GM18526 (cell line): Measurements from ENCODE around the gene AP4E1.

Experiments
- POLR2A ChIP-seq: IDR thresholded peaks from 3 replicates; pipeline ENCODE4 v1.6.1; 2011; ENCODE audit not compliant: insufficient read length; ENCODE audit errors: extremely low read depth

The AP4E1 gene

DNA sequence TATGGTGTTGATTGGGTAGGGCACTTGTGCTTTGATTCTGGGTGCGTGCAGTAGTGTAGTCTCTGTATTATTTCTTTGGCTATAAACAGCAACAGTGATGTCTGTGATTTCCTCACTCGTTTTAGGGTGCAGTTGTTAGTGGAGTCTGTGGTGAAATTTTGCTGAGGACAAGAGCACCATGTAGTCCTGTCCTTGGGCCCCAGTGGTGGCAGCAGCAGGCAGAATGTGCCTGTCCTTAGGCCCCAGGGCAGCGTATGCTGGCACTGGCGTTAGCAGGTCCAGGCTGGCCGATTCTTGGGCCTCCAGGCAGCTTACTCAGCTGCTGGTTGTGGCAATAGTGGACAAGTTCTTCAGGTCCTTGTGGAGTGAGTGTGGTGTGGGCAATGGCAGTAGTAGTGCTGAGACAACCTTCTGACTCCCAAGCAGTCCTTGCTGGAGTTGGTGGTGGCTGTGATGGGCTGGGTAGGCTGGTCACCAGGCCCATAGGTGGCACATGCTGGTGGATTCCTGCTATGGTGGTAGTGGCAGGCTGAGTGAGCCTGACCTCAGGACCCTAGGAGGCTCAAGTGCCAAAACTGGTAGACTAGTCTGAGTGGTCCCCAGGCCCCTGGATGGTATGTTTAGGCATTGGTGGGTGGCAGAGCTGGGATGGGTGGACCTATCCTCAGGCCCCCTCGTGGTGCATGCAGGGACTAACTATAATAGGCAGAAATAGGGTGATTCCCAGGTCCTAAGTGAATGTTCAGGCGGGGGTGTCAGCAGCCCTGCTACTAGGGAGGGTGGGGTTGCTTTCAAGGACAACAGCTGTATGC, 129.9 kb downstream of the AP4E1 start:
- TF ChIP-seq POLR2A, result no peak

DNA sequence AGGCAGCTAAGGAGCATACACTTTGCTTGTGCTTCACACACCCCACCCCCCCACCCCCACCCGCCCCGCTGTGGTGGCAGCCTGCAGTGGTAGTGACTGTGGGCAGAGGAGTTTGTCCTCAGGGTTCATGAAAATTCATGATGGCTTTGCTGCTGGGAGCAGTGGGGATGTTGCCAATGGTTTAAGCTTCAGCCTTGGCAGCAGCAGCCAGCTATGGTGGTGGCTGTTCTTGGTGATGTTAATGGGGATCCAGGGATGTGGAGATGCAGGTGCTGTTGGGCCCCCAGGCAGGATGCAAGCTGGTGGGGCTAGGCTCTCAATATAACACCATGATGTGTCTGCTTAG, 130.5 kb downstream of the AP4E1 start:
- TF ChIP-seq POLR2A, result no peak

DNA sequence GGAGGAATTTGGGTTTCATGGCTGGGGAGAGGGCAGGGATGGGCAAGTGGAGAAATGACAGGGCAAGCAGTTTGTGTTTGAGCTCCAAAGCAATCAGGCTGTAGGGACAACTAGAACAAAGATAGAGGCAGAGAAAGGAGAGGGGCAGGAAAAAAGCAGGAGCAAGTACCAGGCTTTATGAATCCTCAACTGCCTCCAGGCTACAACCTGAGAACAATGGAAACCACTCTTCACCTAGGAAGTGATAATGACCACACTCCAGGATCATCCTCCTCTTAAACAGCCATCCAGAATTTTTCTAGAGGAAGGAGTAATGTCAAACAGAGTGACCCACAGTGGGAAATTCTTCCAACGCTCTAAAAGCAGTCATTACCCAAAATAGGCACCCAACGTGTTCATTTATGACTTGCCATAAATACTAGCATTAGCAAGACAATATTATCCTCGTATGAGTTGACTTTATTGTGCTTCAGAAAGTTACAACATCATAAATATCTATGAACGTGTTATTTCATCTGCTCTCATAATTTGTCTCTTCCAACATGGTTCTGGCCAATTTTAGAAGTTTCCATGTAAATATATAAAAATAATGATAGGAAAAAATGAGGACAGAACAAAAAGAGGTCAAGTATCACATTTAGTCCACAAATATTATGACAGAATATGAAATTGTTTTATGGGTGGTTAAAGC, 135.7 kb downstream of the AP4E1 start:
- no peak for TF ChIP-seq POLR2A

DNA sequence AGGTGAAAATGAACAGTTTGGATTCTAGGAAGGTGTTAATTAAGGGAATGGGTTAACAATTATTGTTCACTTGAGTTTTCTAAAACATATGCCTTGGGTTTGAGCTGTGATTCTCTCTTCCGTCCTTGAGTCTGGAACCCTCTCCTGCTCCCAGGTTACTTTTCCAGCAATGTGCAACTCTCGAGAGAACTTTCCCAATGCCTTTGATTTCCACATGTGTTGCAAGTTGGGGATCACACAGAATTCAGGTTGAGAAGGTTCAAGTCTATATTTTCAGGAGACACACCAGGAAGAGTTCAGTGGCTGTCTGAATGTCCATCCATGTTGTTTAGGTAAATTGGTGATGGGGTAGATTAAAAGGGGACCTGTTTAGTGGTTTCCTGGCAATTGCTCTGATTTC, 137.5 kb downstream of the AP4E1 start:
- no peak for TF ChIP-seq POLR2A

DNA sequence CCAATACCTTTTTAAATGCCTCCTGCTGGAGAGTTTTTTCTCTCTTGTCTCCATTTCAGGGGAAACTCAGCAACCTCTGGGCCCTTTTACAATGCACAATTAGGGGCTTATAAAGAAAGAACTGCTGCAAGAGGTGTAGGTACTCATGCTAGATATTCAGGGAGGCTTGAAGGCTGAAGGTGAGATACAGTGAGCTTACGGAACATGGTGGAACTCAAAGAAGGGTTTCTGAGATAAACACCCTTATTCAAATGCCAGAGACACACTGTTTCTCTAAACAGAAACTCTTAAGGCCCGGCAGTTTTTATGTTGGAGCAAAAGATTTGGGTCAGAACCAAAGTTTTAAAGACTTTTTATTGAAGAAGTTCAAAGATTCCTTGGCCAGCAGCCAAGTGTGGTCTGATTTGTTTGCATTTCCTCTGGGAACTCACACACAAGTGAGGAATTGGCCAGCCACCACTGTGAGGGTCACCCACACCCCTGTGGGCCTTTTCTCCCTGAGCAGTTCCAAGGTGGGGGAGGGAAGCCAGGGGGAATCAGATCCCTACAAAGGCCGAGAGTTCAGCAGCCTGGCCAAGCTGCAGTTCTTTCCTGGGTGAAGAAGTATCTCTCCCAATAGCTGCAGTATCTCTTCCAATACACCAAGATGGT, 138.4 kb downstream of the AP4E1 start:
- no peak for TF ChIP-seq POLR2A

DNA sequence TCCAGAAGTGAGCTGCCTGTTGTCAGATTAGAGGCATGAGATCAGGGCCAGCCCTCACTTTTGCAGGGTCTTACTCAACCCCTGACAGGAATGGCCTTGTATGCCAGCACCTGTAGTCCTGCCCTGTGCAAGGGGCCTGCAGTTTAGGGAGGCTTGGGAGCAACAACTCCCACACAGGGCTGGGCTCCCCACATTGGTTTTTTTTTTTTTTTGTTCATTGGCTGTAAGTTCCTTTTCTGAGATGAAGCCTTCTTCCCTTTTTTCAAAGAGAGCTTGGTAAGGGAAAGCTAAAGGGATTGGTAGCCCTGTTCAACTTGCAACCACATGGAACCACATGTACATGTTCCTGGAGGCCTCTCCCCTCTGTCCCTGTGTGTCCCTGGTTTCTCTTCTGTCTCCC, 139.8 kb downstream of the AP4E1 start:
- TF ChIP-seq POLR2A, result no peak

DNA sequence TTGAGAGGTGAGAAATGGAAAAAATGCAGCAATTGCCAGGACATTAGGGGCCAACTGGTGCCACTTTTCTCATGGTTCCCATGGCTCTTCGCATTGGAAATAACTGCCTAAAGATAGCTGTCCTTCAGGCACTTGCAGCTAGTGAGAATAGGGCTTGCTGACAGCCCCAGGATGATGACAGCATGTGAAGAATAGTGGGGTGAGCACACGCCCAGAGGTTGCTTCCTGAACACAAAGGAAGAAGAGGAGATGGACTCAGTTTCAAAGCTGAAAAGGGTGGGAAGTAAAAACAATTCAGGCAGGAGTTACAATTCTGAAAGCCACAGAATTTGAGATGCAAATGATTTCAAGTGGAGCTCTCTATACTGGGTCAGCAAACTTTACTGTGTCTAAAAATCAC, 140.6 kb downstream of the AP4E1 start:
- TF ChIP-seq POLR2A, result no peak

DNA sequence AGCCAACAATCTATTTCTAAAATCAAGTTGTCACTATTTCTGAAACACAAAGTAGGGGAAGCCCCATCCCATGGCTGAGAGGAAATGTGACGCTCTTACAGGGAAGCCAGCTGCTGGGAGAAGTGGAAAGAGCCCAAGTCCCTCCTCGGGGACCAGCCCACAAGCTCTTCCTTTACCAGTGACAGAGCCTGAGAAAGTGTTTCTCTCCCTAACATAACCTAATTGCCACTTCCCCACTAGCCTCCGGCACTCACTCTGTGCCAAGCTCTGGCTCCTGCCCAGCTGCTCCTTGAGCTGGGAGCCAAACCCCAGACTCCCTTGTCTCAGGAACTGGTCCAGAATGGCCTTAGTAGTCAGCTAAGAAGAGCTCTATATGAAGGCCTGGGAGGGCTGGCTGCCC, 143.3 kb downstream of the AP4E1 start:
- no peak for TF ChIP-seq POLR2A

DNA sequence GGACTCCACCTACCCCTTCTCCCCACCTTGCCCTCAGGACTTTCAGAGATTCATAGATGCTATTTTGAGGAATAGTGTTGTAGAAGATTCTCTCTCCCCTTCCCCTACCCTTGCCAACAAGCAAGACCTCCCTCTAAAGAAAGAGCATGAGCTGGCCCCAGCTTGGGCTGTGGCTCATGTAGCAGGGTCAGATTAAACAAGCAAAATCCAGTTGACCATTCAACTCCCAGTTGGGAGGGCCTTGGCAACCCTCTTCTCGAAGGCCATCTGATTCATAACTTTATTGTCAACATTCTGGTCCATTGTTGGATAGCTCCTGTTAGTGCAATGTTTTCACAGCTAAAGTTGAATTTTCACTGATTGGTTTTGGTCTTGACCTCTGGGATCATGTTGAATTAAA, 145.1 kb downstream of the AP4E1 start:
- no peak for TF ChIP-seq POLR2A

DNA sequence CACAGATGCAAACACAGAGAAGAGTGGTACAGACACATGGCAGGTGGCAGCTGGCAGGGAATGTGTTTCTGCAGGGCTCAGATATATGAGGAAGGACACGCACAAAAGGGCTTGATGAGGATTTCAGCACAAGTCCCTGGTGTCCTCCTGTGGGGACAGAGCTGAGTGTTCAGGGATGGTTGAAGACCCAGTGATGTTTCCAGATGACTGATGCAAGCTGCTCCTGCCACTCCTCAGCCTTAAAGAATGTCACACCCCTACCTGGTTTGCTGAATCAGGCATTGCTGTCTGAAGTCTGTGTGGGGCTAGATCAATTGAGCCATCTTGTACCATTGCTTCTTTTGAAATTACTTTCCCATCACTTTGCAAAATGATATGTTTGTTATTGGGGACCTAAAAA, 146.1 kb downstream of the AP4E1 start:
- no peak for TF ChIP-seq POLR2A
